ENCODE data around the gene DPYD.

DNA sequence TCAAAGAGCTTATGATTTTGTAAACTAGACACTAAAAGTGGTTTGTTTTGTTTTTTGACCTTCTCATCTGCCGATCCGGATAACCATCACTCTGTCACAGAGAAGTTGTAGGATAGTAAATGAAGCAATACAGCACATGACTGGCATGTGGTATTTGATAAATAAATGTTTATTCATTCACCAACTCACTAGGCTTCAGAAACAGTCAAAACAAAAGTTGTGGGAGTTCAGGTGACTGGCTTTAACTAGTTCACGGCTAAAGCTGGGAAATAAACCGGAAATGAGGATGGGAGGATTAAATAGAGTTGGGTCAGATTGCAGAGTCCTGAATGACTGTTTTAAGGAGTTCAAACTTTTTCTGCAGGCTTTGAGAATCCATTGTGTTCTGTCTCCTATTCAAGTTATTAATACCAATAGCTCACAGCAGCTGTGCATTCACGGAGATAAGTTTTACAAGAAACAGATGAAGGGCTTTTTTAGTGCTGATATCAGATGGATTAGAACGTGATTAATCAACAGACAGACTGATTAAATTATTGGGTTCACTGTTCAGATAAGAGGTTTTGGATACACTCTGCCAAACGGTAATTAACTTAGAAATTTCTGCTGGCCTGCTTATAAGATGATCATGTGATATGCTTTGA lies 463.3 kb downstream of the DPYD start:
- no peak for TF ChIP-seq LEF1 (IDR thresholded peaks at IDR 0.05; ENCODE audit: borderline replicate concordance)
- no peak for TF ChIP-seq SUZ12 (IDR thresholded peaks at IDR 0.05)
- no peak for TF ChIP-seq BHLHE40 (IDR thresholded peaks at IDR 0.05; ENCODE audit: borderline replicate concordance)
- no peak for TF ChIP-seq SP1 (IDR thresholded peaks at IDR 0.05)
- TF ChIP-seq FOXK2 (IDR thresholded peaks at IDR 0.05) = no peak
- no peak for TF ChIP-seq FOXA1 (IDR thresholded peaks at IDR 0.05)
- no peak for TF ChIP-seq NFRKB (IDR thresholded peaks at IDR 0.05)
- no peak for TF ChIP-seq ELF4 (IDR thresholded peaks at IDR 0.05)
- TF ChIP-seq CTBP1 (IDR thresholded peaks at IDR 0.05; ENCODE audit: borderline replicate concordance) = no peak
- no peak for TF ChIP-seq ARNT (IDR thresholded peaks at IDR 0.05)
- TF ChIP-seq ZNF384 (IDR thresholded peaks at IDR 0.05) = no peak
- TF ChIP-seq TARDBP (IDR thresholded peaks at IDR 0.05) = no peak

All from HEK293T (cell line).